Measurements from ENCODE around the gene PPY.

PPY gene

GRCh38 chr17:43912635-43913304 lies 29.5 kb downstream of the PPY start:
- DNase-seq (ENCODE audit: insufficient read length, low spot score) = no peak
- no peak for FAIRE-seq
- TF ChIP-seq SPI1 (IDR thresholded peaks at IDR 0.05; ENCODE audit: low read depth, low read length) (no peak), POU2F2 (IDR thresholded peaks at IDR 0.05; ENCODE audit: low read depth, low read length) (no peak), POLR2AphosphoS5 (IDR thresholded peaks at IDR 0.05; ENCODE audit: low read depth, low read length) (no peak), TAF1 (IDR thresholded peaks at IDR 0.05; ENCODE audit: low read depth, low read length) (no peak), PAX5 (IDR thresholded peaks at IDR 0.05; ENCODE audit: insufficient read depth, low read length, severe bottlenecking) (no peak), POLR2A (IDR thresholded peaks at IDR 0.05; ENCODE audit: low read depth, low read length) (no peak)

- no peak for TF ChIP-seq PAX5 (IDR thresholded peaks at IDR 0.05; ENCODE audit: insufficient read depth, low read length, severe bottlenecking)
- no peak for TF ChIP-seq SPI1 (IDR thresholded peaks at IDR 0.05; ENCODE audit: low read depth, low read length)
- TF ChIP-seq POU2F2 (IDR thresholded peaks at IDR 0.05; ENCODE audit: low read depth, low read length) = no peak
- no peak for TF ChIP-seq TAF1 (IDR thresholded peaks at IDR 0.05; ENCODE audit: low read depth, low read length)
- no peak for TF ChIP-seq POLR2A (IDR thresholded peaks at IDR 0.05; ENCODE audit: low read depth, low read length)
- no peak for TF ChIP-seq POLR2AphosphoS5 (IDR thresholded peaks at IDR 0.05; ENCODE audit: low read depth, low read length)
- FAIRE-seq (no peak), DNase-seq (ENCODE audit: insufficient read length, low spot score) (no peak)
Observed at GRCh38 chr17:43911904-43912303, 30.4 kb downstream of the PPY start.

GRCh38 chr17:43909537-43910231 lies 32.6 kb downstream of the PPY start:
- no peak for DNase-seq (ENCODE audit: insufficient read length, low spot score)
- TF ChIP-seq PAX5 (IDR thresholded peaks at IDR 0.05; ENCODE audit: insufficient read depth, low read length, severe bottlenecking) (no peak), POLR2A (IDR thresholded peaks at IDR 0.05; ENCODE audit: low read depth, low read length) (no peak), TAF1 (IDR thresholded peaks at IDR 0.05; ENCODE audit: low read depth, low read length) (no peak), SPI1 (IDR thresholded peaks at IDR 0.05; ENCODE audit: low read depth, low read length) (no peak)
- FAIRE-seq = no peak

GRCh38 chr17:43907998-43908721 lies 34.1 kb downstream of the PPY start:
- FAIRE-seq (no peak), DNase-seq (ENCODE audit: insufficient read length, low spot score) (peak; percentile 35)
- TF ChIP-seq TAF1 (IDR thresholded peaks at IDR 0.05; ENCODE audit: low read depth, low read length) (no peak), POLR2AphosphoS5 (IDR thresholded peaks at IDR 0.05; ENCODE audit: low read depth, low read length) (no peak), POLR2A (IDR thresholded peaks at IDR 0.05; ENCODE audit: low read depth, low read length) (no peak), SPI1 (IDR thresholded peaks at IDR 0.05; ENCODE audit: low read depth, low read length) (no peak), POU2F2 (IDR thresholded peaks at IDR 0.05; ENCODE audit: low read depth, low read length) (no peak), PAX5 (IDR thresholded peaks at IDR 0.05; ENCODE audit: insufficient read depth, low read length, severe bottlenecking) (no peak)

- FAIRE-seq (no peak), DNase-seq (ENCODE audit: insufficient read length, low spot score) (peak; percentile 61)
- TF ChIP-seq PAX5 (IDR thresholded peaks at IDR 0.05; ENCODE audit: insufficient read depth, low read length, severe bottlenecking) (no peak), POU2F2 (IDR thresholded peaks at IDR 0.05; ENCODE audit: low read depth, low read length) (no peak), SPI1 (IDR thresholded peaks at IDR 0.05; ENCODE audit: low read depth, low read length) (no peak), POLR2A (IDR thresholded peaks at IDR 0.05; ENCODE audit: low read depth, low read length) (no peak), POLR2AphosphoS5 (IDR thresholded peaks at IDR 0.05; ENCODE audit: low read depth, low read length) (no peak), TAF1 (IDR thresholded peaks at IDR 0.05; ENCODE audit: low read depth, low read length) (no peak)
Observed at GRCh38 chr17:43907425-43907981, 34.8 kb downstream of the PPY start, which contains the start of gene MPP2. Gene MPP2 (minus strand): TSS chr17:43907536. CDS start chr17:43904460, 3,076 bp downstream.

- TF ChIP-seq SPI1 (IDR thresholded peaks at IDR 0.05; ENCODE audit: low read depth, low read length) (no peak), POU2F2 (IDR thresholded peaks at IDR 0.05; ENCODE audit: low read depth, low read length) (no peak), TAF1 (IDR thresholded peaks at IDR 0.05; ENCODE audit: low read depth, low read length) (no peak), POLR2AphosphoS5 (IDR thresholded peaks at IDR 0.05; ENCODE audit: low read depth, low read length) (no peak), POLR2A (IDR thresholded peaks at IDR 0.05; ENCODE audit: low read depth, low read length) (no peak), PAX5 (IDR thresholded peaks at IDR 0.05; ENCODE audit: insufficient read depth, low read length, severe bottlenecking) (no peak)
- no peak for DNase-seq (ENCODE audit: insufficient read length, low spot score)
- no peak for FAIRE-seq
Observed at GRCh38 chr17:43906951-43907424, 35.3 kb downstream of the PPY start.

- FAIRE-seq (no peak), DNase-seq (ENCODE audit: insufficient read length, low spot score) (no peak)
- TF ChIP-seq POLR2A (IDR thresholded peaks at IDR 0.05; ENCODE audit: low read depth, low read length) = no peak
- TF ChIP-seq POU2F2 (IDR thresholded peaks at IDR 0.05; ENCODE audit: low read depth, low read length) = no peak
Observed at GRCh38 chr17:43905985-43906852, 36.1 kb downstream of the PPY start.

- FAIRE-seq = no peak
- no peak for DNase-seq (ENCODE audit: insufficient read length, low spot score)
- TF ChIP-seq PAX5 (IDR thresholded peaks at IDR 0.05; ENCODE audit: insufficient read depth, low read length, severe bottlenecking) (no peak), POLR2A (IDR thresholded peaks at IDR 0.05; ENCODE audit: low read depth, low read length) (no peak), SPI1 (IDR thresholded peaks at IDR 0.05; ENCODE audit: low read depth, low read length) (no peak), POLR2AphosphoS5 (IDR thresholded peaks at IDR 0.05; ENCODE audit: low read depth, low read length) (no peak), POU2F2 (IDR thresholded peaks at IDR 0.05; ENCODE audit: low read depth, low read length) (no peak), TAF1 (IDR thresholded peaks at IDR 0.05; ENCODE audit: low read depth, low read length) (no peak)
Observed at GRCh38 chr17:43905400-43905984, 36.8 kb downstream of the PPY start.
